Skin of body (tissue), 2 donors: ENCODE results near the gene SLC22A3. TPM values are rescaled to one million over a fixed set of nuclear protein-coding genes. Genes with fewer than 3 reads are reported as not detected.

Experiments
- DNase-seq: peaks from one replicate; lab custom pipeline; 2025; lab: John Stamatoyannopoulos, UW
- total RNA-seq: library from RNA; depleted of rRNA; stranded (reverse); fragments of >200 nt; gene quantifications from one replicate; pipeline ENCODE4 v1.2.3, GENCODE V29; 2014

The SLC22A3 gene
- total RNA-seq, 1 donor from 2014 or later = 21.4 TPM

- no peak for DNase-seq
Observed at GRCh38 chr6:160412993-160413392, 64.8 kb downstream of the SLC22A3 start.

- DNase-seq = no peak
Observed at GRCh38 chr6:160417146-160417545, 69.0 kb downstream of the SLC22A3 start.

GRCh38 chr6:160417550-160417949 is 69.4 kb downstream of the SLC22A3 start:
- no peak for DNase-seq

GRCh38 chr6:160418370-160418769 is 70.2 kb downstream of the SLC22A3 start:
- no peak for DNase-seq

- DNase-seq = no peak
Observed at GRCh38 chr6:160419488-160419887, 71.3 kb downstream of the SLC22A3 start.

GRCh38 chr6:160420253-160420968 is 72.2 kb downstream of the SLC22A3 start:
- DNase-seq = no peak

GRCh38 chr6:160420969-160421556 is 72.9 kb downstream of the SLC22A3 start:
- no peak for DNase-seq

GRCh38 chr6:160421854-160422253 is 73.7 kb downstream of the SLC22A3 start:
- DNase-seq = peak; percentile 82

GRCh38 chr6:160424256-160424655 is 76.1 kb downstream of the SLC22A3 start:
- no peak for DNase-seq

GRCh38 chr6:160426136-160426535 is 78.0 kb downstream of the SLC22A3 start:
- no peak for DNase-seq

GRCh38 chr6:160427312-160428068 is 79.3 kb downstream of the SLC22A3 start:
- DNase-seq = no peak

GRCh38 chr6:160428069-160428430 is 79.9 kb downstream of the SLC22A3 start:
- peak; percentile 14 for DNase-seq

GRCh38 chr6:160428818-160429619 is 80.8 kb downstream of the SLC22A3 start:
- no peak for DNase-seq

- DNase-seq = no peak
Observed at GRCh38 chr6:160429620-160429895, 81.4 kb downstream of the SLC22A3 start.

- peak; percentile 54 for DNase-seq
Observed at GRCh38 chr6:160430203-160430602, 82.0 kb downstream of the SLC22A3 start.

GRCh38 chr6:160430751-160431150 is 82.6 kb downstream of the SLC22A3 start:
- DNase-seq = peak; percentile 54

- peak; percentile 90 for DNase-seq
Observed at GRCh38 chr6:160431226-160431625, 83.0 kb downstream of the SLC22A3 start.

GRCh38 chr6:160431791-160432404 is 83.7 kb downstream of the SLC22A3 start:
- peak; percentile 76 for DNase-seq

GRCh38 chr6:160435935-160436334 is 87.8 kb downstream of the SLC22A3 start:
- DNase-seq = no peak

GRCh38 chr6:160437154-160437553 is 89.0 kb downstream of the SLC22A3 start:
- DNase-seq = no peak

- no peak for DNase-seq
Observed at GRCh38 chr6:160437775-160438174, 89.6 kb downstream of the SLC22A3 start.
